ENCODE measurements around the gene PCNX2.

PCNX2 gene

GRCh38 chr1:233295237-233295974 is at the start of gene PCNX2:
TSS of gene PCNX2 (minus strand) at chr1:233295725. CDS start at chr1:233295478, 247 bp downstream.
- peak; percentile 75 to 79 for DNase-seq

GRCh38 chr1:233343262-233343661 is 47.7 kb upstream of the PCNX2 start:
- DNase-seq: no peak

- no peak for DNase-seq
Measured at GRCh38 chr1:233342086-233342485, 46.6 kb upstream of the PCNX2 start.

- no peak for DNase-seq
Measured at GRCh38 chr1:233340966-233341516, 45.5 kb upstream of the PCNX2 start.

GRCh38 chr1:233340031-233340555 is 44.6 kb upstream of the PCNX2 start:
- no peak for DNase-seq

GRCh38 chr1:233338102-233338501 is 42.6 kb upstream of the PCNX2 start:
- no peak for DNase-seq

GRCh38 chr1:233337505-233337904 is 42.0 kb upstream of the PCNX2 start:
- DNase-seq: no peak

- DNase-seq: no peak
Measured at GRCh38 chr1:233336554-233337456, 41.3 kb upstream of the PCNX2 start.

- no peak for DNase-seq
Measured at GRCh38 chr1:233334092-233334491, 38.6 kb upstream of the PCNX2 start.

GRCh38 chr1:233333086-233333485 is 37.6 kb upstream of the PCNX2 start:
- DNase-seq: no peak

- no peak for DNase-seq
Measured at GRCh38 chr1:233331676-233332519, 36.4 kb upstream of the PCNX2 start.

GRCh38 chr1:233328142-233328921 is 32.8 kb upstream of the PCNX2 start:
- DNase-seq: peak; percentile 30 to 33

- DNase-seq: no peak
Measured at GRCh38 chr1:233327651-233328141, 32.2 kb upstream of the PCNX2 start, which contains the start of gene MAP3K21. TSS of gene MAP3K21 (plus strand) at chr1:233327724. CDS start at chr1:233328029, 305 bp downstream.

GRCh38 chr1:233326811-233327650 is 31.5 kb upstream of the PCNX2 start:
- DNase-seq: peak; percentile 83 to 91

GRCh38 chr1:233326319-233326718 is 30.8 kb upstream of the PCNX2 start:
- no peak for DNase-seq

- DNase-seq: no peak
Measured at GRCh38 chr1:233323718-233324117, 28.2 kb upstream of the PCNX2 start.

- DNase-seq: no peak
Measured at GRCh38 chr1:233320023-233320422, 24.5 kb upstream of the PCNX2 start.

GRCh38 chr1:233319272-233319671 is 23.7 kb upstream of the PCNX2 start:
- DNase-seq: no peak

GRCh38 chr1:233316473-233316872 is 20.9 kb upstream of the PCNX2 start:
- no peak for DNase-seq

GRCh38 chr1:233315718-233316301 is 20.3 kb upstream of the PCNX2 start:
- no peak for DNase-seq
